GM21529 (cell line): ENCODE data around the gene PIK3CD.

ENCODE experiments used
- ATAC-seq: cut with Tn5 transposase; IDR thresholded peaks from one replicate; pipeline ENCODE4 v1.9.1; 2021; ENCODE audit not compliant: unreplicated experiment

Gene PIK3CD

GRCh38 chr1:9651565-9652378, at the start of gene PIK3CD:
TSS of gene PIK3CD (plus strand) at chr1:9651731. CDS start at chr1:9710456, 58,725 bp downstream.
- ATAC-seq, result no peak

DNA sequence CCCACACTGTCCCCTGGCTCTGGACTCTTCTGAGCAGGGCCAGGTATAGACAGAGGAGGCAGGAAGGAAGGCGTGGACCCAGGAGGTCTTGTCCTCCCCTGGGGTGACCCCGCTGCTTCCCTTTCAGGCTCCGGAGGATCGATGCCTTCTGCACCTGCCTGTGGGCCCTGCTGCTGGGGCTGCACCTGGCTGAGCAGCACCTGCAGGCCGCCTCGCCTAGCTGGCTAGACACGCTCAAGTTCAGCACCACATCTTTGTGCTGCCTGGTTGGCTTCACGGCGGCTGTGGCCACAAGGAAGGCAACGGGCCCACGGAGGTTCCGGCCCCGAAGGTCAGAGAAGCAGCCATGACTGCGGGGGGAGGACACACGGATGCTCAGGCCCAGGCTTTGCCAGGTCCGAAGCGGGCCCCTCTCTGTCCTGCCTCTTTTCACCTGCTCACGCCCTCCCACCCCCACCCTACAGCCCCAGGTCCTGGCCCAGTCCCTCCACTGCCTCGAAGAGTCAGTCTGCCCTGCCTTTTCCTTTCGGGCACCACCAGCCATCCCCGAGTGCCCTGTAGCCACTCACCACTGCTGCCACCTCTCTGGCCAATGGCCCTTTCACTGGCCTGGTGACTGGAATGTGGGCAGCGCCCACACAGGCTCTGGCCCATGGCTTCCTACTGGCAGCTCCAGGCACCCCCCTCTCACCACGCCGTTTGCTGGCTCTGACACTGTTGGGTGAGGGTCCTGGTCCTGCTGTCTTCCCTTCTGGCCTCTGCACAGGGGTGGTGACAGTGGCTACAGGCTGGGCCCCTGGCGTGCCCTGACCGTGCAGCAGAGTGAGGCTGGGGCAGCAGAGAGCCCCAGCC, 49.4 kb upstream of the PIK3CD start:
- ATAC-seq, result no peak

- ATAC-seq, result no peak
Observed at GRCh38 chr1:9602794-9603167, 48.8 kb upstream of the PIK3CD start.

- ATAC-seq, result no peak
Observed at GRCh38 chr1:9603307-9603706, 48.2 kb upstream of the PIK3CD start.

DNA sequence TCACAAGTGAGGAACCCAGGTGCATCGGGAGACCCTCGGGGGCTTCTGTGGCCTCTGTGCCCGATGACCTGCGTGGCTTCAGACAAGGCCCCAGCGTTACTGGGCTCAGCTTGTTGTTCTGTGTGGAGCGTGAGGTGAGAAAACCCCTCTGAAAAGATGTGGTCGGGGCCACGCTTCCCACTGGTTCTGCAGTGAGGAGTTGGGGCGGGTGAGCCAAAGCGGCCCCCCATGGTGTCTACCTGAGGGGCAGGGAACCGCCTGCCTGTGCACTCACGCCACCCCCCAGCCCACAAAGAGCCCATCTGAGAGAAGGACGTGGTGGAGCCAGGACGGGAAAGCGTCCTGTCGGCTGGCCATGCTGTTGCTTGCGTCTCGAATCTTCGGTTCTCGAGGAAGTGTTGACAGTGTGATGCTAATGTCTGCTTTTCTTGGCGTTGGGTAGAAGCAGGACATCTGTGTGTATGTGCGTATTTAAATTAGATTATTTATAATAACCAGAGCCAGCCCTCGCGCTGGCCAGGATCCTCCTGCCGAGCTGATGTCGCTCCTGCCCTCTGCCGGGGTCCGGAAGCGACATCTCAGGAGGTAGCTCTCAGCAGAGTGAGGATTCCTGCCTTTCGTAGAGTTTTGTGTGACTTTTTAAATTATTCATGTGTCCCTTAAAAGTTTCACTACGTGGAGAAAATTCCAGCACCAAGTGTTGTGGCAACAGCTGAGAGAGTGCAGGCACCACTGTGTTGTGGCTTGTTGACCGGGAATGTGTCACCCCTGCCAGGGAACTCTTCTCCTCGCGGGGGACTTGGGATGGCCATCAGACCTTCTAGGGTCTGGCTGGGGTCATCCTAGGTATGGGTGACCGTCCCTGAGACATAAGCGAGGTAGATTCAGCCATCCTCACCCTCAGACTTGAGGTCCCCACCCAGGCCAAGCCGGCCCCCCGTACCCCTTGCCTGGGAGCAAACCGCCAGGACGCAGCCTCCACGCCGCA, 47.5 kb upstream of the PIK3CD start:
- ATAC-seq, result no peak

DNA sequence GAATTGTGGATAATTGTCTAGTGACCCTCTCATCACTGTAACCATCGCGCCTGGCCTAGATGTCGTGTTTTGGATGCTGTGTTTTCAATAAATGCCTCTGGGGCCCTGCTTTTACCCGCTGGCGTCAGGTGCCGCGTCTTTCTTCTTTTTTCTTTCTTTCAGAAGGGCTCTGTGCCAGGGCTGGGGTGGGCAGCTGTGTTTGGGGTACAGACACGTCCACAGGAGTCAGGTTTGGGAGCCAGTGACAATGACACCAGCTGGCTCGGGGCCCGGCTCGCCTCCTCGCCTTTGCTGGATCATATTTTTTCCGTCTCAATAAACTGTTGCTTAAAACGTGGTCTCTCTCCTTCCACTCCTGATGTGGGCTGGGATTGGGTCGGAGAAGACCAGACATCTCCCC, 46.7 kb upstream of the PIK3CD start:
- ATAC-seq, result no peak

GRCh38 chr1:9605946-9606455, 45.5 kb upstream of the PIK3CD start:
- ATAC-seq, result no peak

- ATAC-seq, result no peak
Observed at GRCh38 chr1:9606458-9606857, 45.1 kb upstream of the PIK3CD start.

GRCh38 chr1:9606948-9607347, 44.6 kb upstream of the PIK3CD start:
- ATAC-seq, result no peak

GRCh38 chr1:9607352-9607751, 44.2 kb upstream of the PIK3CD start:
- no peak for ATAC-seq

DNA sequence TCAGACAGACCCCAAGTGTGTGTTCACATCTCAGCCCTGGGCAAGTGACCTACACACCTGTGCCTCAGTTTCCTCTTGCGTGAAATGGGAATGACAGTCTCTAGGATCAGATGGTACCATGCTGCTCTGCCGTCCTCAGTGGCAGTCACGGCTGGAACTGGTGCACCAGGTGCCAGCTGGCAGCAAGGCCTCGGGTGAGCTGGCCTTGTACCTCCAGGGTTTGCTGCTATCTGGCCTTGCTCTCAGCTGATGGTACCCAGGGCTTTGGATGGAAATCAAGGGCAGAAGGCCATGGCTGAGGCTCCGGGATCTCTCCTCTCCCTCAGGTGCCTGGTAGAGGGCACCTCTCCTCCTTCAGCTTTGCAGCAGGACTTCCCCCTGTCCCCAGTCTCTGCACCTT, 41.5 kb upstream of the PIK3CD start:
- no peak for ATAC-seq

GRCh38 chr1:9610548-9610947, 41.0 kb upstream of the PIK3CD start:
- no peak for ATAC-seq

DNA sequence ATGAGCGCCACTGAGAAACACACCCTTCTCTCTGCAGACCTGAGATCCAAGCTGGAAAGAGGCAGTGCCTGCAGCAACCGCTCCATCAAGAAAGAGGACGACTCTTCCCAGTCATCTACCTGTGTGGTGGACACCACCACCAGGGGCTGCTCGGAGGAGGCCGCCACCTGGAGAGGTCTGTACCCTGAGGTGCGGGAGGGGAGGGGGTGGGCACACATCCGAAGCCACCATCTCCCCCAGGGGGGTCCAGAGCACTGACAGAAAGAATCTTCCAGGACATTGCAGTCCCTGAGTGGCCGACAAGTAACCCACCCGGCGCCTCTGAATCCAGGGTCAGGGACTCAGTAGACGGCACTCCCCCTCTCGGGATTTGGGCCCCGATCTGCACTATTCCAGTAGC, 39.8 kb upstream of the PIK3CD start:
- ATAC-seq, result no peak

GRCh38 chr1:9612162-9612845, 39.2 kb upstream of the PIK3CD start:
- no peak for ATAC-seq

DNA sequence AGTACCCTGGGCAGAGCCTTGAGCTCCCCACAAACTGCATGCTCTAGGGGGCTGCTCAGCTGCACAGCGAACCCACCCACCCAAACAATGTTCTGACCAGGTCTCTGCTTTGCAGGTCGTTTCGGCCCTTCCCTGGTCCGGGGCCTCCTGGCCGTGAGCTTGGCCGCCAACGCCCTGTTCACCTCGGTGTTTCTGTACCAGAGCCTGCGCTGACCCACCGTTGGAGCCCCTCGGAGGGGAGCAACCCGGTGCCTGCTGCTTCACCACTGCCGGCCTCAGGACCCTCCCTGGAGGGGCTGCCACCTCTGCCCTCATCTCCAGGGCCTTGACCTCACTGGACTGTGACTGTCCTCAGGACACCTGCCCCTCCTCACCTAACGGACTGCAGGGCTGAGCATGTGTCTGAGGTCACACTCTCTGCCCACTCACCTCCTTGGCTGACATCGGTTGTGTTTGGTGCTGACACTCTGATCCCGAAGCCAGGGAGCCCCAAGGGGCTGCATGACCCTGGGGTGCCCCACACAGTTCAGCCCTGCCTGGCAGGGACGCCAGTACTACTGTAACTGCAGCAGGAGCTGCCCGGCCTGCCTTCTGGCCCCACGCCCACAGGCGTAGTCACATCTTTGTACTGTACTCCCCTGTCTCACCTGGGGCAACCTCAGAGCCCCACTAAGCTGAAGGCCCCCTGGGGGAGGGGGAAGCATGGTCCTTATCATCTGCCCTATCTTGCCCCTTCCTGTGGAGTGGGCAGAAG, 38.5 kb upstream of the PIK3CD start:
- no peak for ATAC-seq

GRCh38 chr1:9613625-9614299, 37.8 kb upstream of the PIK3CD start:
- ATAC-seq, result no peak

GRCh38 chr1:9615316-9616063, 36.0 kb upstream of the PIK3CD start:
- no peak for ATAC-seq
